ENCODE results near the gene MCUB.

Gene MCUB

DNA sequence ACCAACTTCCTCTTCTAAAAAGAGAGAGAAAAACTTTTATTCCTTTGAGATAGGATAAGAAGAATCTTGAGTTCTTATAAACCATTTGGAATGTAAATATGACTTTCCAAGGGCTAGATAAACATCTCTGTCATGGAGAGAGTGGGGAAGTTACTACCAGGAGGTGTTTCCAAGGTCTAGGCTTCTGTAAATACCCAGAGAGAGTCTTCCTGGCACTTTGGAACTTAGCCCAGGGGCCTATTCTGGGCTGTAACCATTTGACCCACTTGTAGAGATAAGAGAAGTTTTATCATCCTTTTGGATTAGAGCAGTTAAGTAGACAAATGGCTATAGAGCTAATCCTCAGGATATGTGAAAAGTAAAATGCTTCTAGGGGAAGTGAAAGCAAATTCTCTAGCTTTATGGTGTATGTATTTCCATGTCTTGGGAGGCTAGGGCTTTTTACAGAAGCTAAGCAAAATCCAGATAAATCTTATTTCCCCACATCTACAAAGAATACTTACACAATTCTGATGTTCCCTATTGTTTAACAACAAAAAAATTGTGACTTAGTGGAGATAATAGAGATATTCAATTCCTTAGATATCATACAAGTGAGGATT is 51.1 kb downstream of the MCUB start:
- TF ChIP-seq ZNF274 (IDR thresholded peaks at IDR 0.05; ENCODE audit: low read depth, low read length) (no peak), SUZ12 (IDR thresholded peaks at IDR 0.05; ENCODE audit: extremely low read depth, insufficient read depth, insufficient read length) (no peak), YY1 (IDR thresholded peaks at IDR 0.05; ENCODE audit: insufficient read depth, insufficient read length) (no peak)
- DNase-seq (ENCODE audit: low read depth, low spot score): no peak
- Histone ChIP-seq H3K36me3 (ENCODE audit: insufficient read depth, insufficient read length, low read length) (no peaks in the 10 kb centered on the region), H3K4me3 (ENCODE audit: insufficient read length, low read depth) (no peak overlapping the region), H3K9ac (ENCODE audit: insufficient read length, low read depth) (no peak overlapping the region), H3K4me1 (ENCODE audit: insufficient read depth, insufficient read length) (no peaks in the 10 kb centered on the region), H3K27me3 (ENCODE audit: insufficient read depth, insufficient read length) (no peaks in the 10 kb centered on the region), H3K9me3 (ENCODE audit: insufficient read depth, low read length) (no peaks in the 10 kb centered on the region)

DNA sequence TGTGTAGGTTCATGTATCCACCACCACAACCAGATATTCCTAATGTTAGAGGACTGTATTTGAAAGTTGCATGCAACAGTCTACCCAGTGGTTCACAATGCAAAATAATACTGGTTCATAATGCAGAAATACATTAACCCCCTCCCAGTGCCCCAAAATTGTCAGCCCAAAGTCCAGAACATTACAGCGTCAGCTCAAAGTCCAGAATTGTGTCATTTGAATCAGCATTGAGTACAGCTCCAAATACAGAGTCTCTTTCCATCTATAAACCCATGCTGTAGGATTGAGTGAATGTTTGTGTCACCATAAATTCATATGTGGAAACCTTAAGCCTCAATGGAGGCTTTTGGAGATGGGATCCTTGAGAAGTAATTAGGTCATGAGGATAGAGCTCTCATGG is 54.0 kb downstream of the MCUB start:
- no peak for TF ChIP-seq ZNF274 (IDR thresholded peaks at IDR 0.05; ENCODE audit: low read depth, low read length)
- no peak for TF ChIP-seq SUZ12 (IDR thresholded peaks at IDR 0.05; ENCODE audit: extremely low read depth, insufficient read depth, insufficient read length)
- TF ChIP-seq YY1 (IDR thresholded peaks at IDR 0.05; ENCODE audit: insufficient read depth, insufficient read length): no peak
- no peaks in the 10 kb centered on the region for H3K4me1 ChIP-seq (ENCODE audit: insufficient read depth, insufficient read length)
- H3K4me3 ChIP-seq (ENCODE audit: insufficient read length, low read depth): no peak overlapping the region
- no peak overlapping the region for H3K9ac ChIP-seq (ENCODE audit: insufficient read length, low read depth)
- DNase-seq (ENCODE audit: low read depth, low spot score): no peak
- H3K36me3 ChIP-seq (ENCODE audit: insufficient read depth, insufficient read length, low read length): no peaks in the 10 kb centered on the region
- no peaks in the 10 kb centered on the region for H3K9me3 ChIP-seq (ENCODE audit: insufficient read depth, low read length)
- H3K27me3 ChIP-seq (ENCODE audit: insufficient read depth, insufficient read length): no peaks in the 10 kb centered on the region

DNA sequence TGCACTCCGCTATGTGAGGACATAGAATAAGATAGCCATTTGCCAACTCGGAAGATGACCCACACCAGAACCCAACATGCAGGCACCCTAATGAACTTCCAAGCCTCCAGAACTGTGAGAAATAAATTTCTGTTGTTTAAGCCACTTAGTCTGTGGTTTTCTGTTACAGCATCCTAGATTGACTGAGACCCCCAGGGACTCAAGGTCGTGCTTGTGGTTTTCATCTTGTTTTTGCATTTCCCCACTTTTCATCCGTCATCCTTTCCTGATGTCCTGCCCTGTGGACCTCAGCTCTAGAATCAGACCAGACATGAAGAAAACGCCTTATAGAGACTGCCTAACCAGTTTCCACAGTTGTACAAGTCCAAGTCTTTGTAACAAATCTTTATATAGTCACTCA is 54.4 kb downstream of the MCUB start:
- Histone ChIP-seq H3K4me3 (ENCODE audit: insufficient read length, low read depth) (no peak overlapping the region), H3K4me1 (ENCODE audit: insufficient read depth, insufficient read length) (no peaks in the 10 kb centered on the region), H3K9ac (ENCODE audit: insufficient read length, low read depth) (no peak overlapping the region), H3K36me3 (ENCODE audit: insufficient read depth, insufficient read length, low read length) (no peaks in the 10 kb centered on the region), H3K27me3 (ENCODE audit: insufficient read depth, insufficient read length) (no peaks in the 10 kb centered on the region), H3K9me3 (ENCODE audit: insufficient read depth, low read length) (no peaks in the 10 kb centered on the region)
- TF ChIP-seq ZNF274 (IDR thresholded peaks at IDR 0.05; ENCODE audit: low read depth, low read length): no peak
- TF ChIP-seq SUZ12 (IDR thresholded peaks at IDR 0.05; ENCODE audit: extremely low read depth, insufficient read depth, insufficient read length): no peak
- no peak for TF ChIP-seq YY1 (IDR thresholded peaks at IDR 0.05; ENCODE audit: insufficient read depth, insufficient read length)
- no peak for DNase-seq (ENCODE audit: low read depth, low spot score)

DNA sequence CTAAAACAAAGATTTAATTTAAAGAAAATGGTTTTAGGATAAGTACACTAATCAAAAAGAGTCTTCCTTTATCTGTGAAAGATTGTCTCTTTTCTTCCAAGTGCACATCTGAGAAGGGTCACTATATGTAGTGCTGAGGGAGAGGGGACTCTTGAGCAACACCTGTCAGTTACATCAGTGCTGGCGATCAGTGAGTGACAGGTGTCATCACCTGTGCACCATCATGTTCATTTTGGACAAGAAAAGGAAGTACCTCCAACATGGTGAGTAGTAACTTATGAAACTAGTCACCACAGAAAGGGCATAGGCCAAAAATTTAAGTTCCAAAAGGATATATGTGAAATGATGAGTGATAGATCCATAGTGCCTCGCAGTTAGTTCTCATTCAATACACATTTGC is 55.7 kb downstream of the MCUB start:
- H3K36me3 ChIP-seq (ENCODE audit: insufficient read depth, insufficient read length, low read length): no peaks in the 10 kb centered on the region
- H3K27me3 ChIP-seq (ENCODE audit: insufficient read depth, insufficient read length): no peaks in the 10 kb centered on the region
- no peaks in the 10 kb centered on the region for H3K4me1 ChIP-seq (ENCODE audit: insufficient read depth, insufficient read length)
- H3K9me3 ChIP-seq (ENCODE audit: insufficient read depth, low read length): no peaks in the 10 kb centered on the region
- TF ChIP-seq YY1 (IDR thresholded peaks at IDR 0.05; ENCODE audit: insufficient read depth, insufficient read length) (no peak), ZNF274 (IDR thresholded peaks at IDR 0.05; ENCODE audit: low read depth, low read length) (no peak), SUZ12 (IDR thresholded peaks at IDR 0.05; ENCODE audit: extremely low read depth, insufficient read depth, insufficient read length) (no peak)
- H3K4me3 ChIP-seq (ENCODE audit: insufficient read length, low read depth): no peak overlapping the region
- no peak overlapping the region for H3K9ac ChIP-seq (ENCODE audit: insufficient read length, low read depth)
- no peak for DNase-seq (ENCODE audit: low read depth, low spot score)

DNA sequence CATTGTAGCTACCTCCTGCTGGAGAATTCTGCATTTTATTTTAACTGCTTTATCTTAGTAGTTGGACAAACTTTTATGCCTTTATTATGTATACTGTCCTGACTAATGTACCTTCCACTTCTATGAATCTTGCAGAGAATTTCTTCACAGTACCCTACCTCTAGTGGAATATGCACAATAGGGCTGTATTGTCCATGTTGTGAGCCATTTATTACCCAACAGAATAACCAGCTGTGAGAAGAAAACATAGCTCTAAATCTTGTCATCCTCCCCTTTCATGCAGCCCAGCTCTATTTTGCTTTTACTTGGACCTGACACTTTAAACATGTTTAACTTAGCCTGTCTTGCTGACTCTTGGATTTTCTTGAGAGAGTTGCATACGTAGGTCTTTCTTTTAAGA is 56.2 kb downstream of the MCUB start:
- no peak for TF ChIP-seq ZNF274 (IDR thresholded peaks at IDR 0.05; ENCODE audit: low read depth, low read length)
- no peak for TF ChIP-seq SUZ12 (IDR thresholded peaks at IDR 0.05; ENCODE audit: extremely low read depth, insufficient read depth, insufficient read length)
- no peak for TF ChIP-seq YY1 (IDR thresholded peaks at IDR 0.05; ENCODE audit: insufficient read depth, insufficient read length)
- Histone ChIP-seq H3K27me3 (ENCODE audit: insufficient read depth, insufficient read length) (no peaks in the 10 kb centered on the region), H3K4me1 (ENCODE audit: insufficient read depth, insufficient read length) (no peaks in the 10 kb centered on the region), H3K9me3 (ENCODE audit: insufficient read depth, low read length) (no peaks in the 10 kb centered on the region), H3K36me3 (ENCODE audit: insufficient read depth, insufficient read length, low read length) (no peaks in the 10 kb centered on the region), H3K4me3 (ENCODE audit: insufficient read length, low read depth) (no peak overlapping the region), H3K9ac (ENCODE audit: insufficient read length, low read depth) (no peak overlapping the region)
- no peak for DNase-seq (ENCODE audit: low read depth, low spot score)

DNA sequence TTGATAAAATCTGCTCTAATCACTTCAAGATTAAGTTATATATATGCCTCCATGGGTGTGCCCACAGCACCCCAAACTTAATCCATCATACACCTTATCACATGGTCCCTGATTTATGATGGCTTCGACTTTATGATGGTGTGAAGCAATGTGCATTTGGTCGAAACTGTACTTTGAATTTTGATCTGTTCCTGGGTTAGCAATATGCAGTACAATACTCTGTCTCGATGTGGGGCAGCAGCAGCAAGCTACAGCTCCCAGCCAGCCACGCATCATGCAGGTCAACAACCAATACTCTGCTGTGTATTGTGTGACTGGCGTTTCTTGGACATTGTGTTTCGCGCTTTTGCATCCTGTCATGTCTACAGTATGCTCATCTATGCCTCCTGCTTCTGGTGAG is 62.6 kb downstream of the MCUB start:
- Histone ChIP-seq H3K4me1 (ENCODE audit: insufficient read depth, insufficient read length) (no peaks in the 10 kb centered on the region), H3K9ac (ENCODE audit: insufficient read length, low read depth) (no peak overlapping the region), H3K9me3 (ENCODE audit: insufficient read depth, low read length) (no peaks in the 10 kb centered on the region), H3K36me3 (ENCODE audit: insufficient read depth, insufficient read length, low read length) (no peaks in the 10 kb centered on the region), H3K27me3 (ENCODE audit: insufficient read depth, insufficient read length) (no peaks in the 10 kb centered on the region), H3K4me3 (ENCODE audit: insufficient read length, low read depth) (no peak overlapping the region)
- DNase-seq (ENCODE audit: low read depth, low spot score): no peak
- no peak for TF ChIP-seq SUZ12 (IDR thresholded peaks at IDR 0.05; ENCODE audit: extremely low read depth, insufficient read depth, insufficient read length)
- TF ChIP-seq YY1 (IDR thresholded peaks at IDR 0.05; ENCODE audit: insufficient read depth, insufficient read length): no peak
- no peak for TF ChIP-seq ZNF274 (IDR thresholded peaks at IDR 0.05; ENCODE audit: low read depth, low read length)

DNA sequence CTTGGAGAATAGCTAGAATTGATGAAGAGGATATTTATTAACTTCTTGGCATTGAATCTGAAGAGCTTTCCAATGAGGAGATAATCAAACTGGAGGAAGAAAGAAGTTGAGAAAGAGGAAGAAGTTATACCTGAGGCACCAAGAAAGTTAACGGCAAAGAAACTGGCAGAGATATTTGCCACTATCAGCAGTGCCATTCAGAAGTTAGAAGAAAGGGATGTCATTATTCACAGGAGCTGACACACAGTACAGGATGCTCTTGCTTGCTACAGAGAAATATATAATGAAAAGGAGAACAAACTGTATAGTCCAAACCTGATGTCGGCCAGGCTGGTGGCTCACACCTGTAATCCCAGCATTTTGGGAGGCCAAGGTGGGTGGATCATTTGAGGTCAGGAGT is 64.5 kb downstream of the MCUB start:
- Histone ChIP-seq H3K4me3 (ENCODE audit: insufficient read length, low read depth) (no peak overlapping the region), H3K36me3 (ENCODE audit: insufficient read depth, insufficient read length, low read length) (no peaks in the 10 kb centered on the region), H3K9me3 (ENCODE audit: insufficient read depth, low read length) (no peaks in the 10 kb centered on the region), H3K9ac (ENCODE audit: insufficient read length, low read depth) (no peak overlapping the region), H3K4me1 (ENCODE audit: insufficient read depth, insufficient read length) (no peaks in the 10 kb centered on the region), H3K27me3 (ENCODE audit: insufficient read depth, insufficient read length) (no peaks in the 10 kb centered on the region)
- DNase-seq (ENCODE audit: low read depth, low spot score): no peak
- TF ChIP-seq SUZ12 (IDR thresholded peaks at IDR 0.05; ENCODE audit: extremely low read depth, insufficient read depth, insufficient read length) (no peak), ZNF274 (IDR thresholded peaks at IDR 0.05; ENCODE audit: low read depth, low read length) (no peak), YY1 (IDR thresholded peaks at IDR 0.05; ENCODE audit: insufficient read depth, insufficient read length) (no peak)
